ENCODE data around the gene SLC25A24.
"Not testable (repeated sequence)": the region's sequence is repeated elsewhere in the genome, so short reads cannot be mapped to it uniquely, and the experiment has no call there.

SLC25A24 gene

GRCh38 chr1:108194051-108194450 is 6.1 kb downstream of the SLC25A24 start:
- no peak for DNase-seq (ENCODE audit: low spot score)

- no peak for DNase-seq (ENCODE audit: low spot score)
Observed at GRCh38 chr1:108193333-108193732, 6.8 kb downstream of the SLC25A24 start.

- no peak for DNase-seq (ENCODE audit: low spot score)
Observed at GRCh38 chr1:108192581-108192980, 7.6 kb downstream of the SLC25A24 start.

- no peak for DNase-seq (ENCODE audit: low spot score)
Observed at GRCh38 chr1:108190686-108191416, 9.3 kb downstream of the SLC25A24 start.

GRCh38 chr1:108190001-108190634 is 10.0 kb downstream of the SLC25A24 start:
- DNase-seq (ENCODE audit: low spot score), result no peak

GRCh38 chr1:108188801-108189200 is 11.3 kb downstream of the SLC25A24 start:
- no peak for DNase-seq (ENCODE audit: low spot score)

- DNase-seq (ENCODE audit: low spot score), result no peak
Observed at GRCh38 chr1:108182959-108183700, 17.0 kb downstream of the SLC25A24 start.

- DNase-seq (ENCODE audit: low spot score), result no peak
Observed at GRCh38 chr1:108179018-108179417, 21.1 kb downstream of the SLC25A24 start.

- not testable (repeated sequence) for DNase-seq (ENCODE audit: low spot score)
Observed at GRCh38 chr1:108162409-108162808, 37.7 kb downstream of the SLC25A24 start.

GRCh38 chr1:108159951-108160350 is 40.2 kb downstream of the SLC25A24 start:
- not testable (repeated sequence) for DNase-seq (ENCODE audit: low spot score)

- no peak for DNase-seq (ENCODE audit: low spot score)
Observed at GRCh38 chr1:108158893-108159453, 41.2 kb downstream of the SLC25A24 start.

- DNase-seq (ENCODE audit: low spot score), result no peak
Observed at GRCh38 chr1:108154314-108154713, 45.8 kb downstream of the SLC25A24 start.

- no peak for DNase-seq (ENCODE audit: low spot score)
Observed at GRCh38 chr1:108152782-108153222, 47.3 kb downstream of the SLC25A24 start.

- DNase-seq (ENCODE audit: low spot score), result no peak
Observed at GRCh38 chr1:108151548-108151947, 48.6 kb downstream of the SLC25A24 start.

GRCh38 chr1:108149796-108150467 is 50.2 kb downstream of the SLC25A24 start:
- DNase-seq (ENCODE audit: low spot score), result no peak

GRCh38 chr1:108144569-108144968 is 55.6 kb downstream of the SLC25A24 start:
- not testable (repeated sequence) for DNase-seq (ENCODE audit: low spot score)

GRCh38 chr1:108142773-108143394 is 57.3 kb downstream of the SLC25A24 start:
- no peak for DNase-seq (ENCODE audit: low spot score)

- DNase-seq (ENCODE audit: low spot score), result no peak
Observed at GRCh38 chr1:108142258-108142657, 57.9 kb downstream of the SLC25A24 start.

- DNase-seq (ENCODE audit: low spot score), result no peak
Observed at GRCh38 chr1:108141621-108142020, 58.5 kb downstream of the SLC25A24 start.

GRCh38 chr1:108140936-108141335 is 59.2 kb downstream of the SLC25A24 start:
- no peak for DNase-seq (ENCODE audit: low spot score)

GRCh38 chr1:108140177-108140576 is 60.0 kb downstream of the SLC25A24 start:
- no peak for DNase-seq (ENCODE audit: low spot score)

Data from D341Med (cell line).